8988T (cell line): ENCODE measurements around the gene WAS.

Source experiments
- DNase-seq: peaks from one replicate; pipeline ENCODE4 v3.0.0; 2011

The WAS gene

DNA sequence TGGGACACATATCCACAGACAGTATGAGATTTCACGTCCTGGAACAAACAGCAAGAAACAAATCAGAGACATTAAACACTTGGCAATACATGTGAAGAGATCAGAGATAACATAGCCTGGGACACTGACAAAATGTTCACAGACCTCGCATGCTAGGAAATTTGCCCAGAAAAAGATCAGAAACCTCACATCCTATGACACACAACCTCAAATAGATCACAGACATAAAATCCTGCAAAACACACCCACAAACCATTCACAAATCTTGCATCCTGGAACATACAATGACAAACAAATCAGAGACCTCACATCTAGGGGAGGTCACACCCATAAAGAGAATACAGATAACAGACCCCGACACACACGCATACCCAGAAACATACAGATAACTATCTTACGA, 31.0 kb downstream of the WAS start:
- no peak for DNase-seq

GRCh38 chrX:48715072-48715471, 31.5 kb downstream of the WAS start:
- DNase-seq, result no peak

GRCh38 chrX:48715876-48716502, 32.4 kb downstream of the WAS start:
- no peak for DNase-seq

DNA sequence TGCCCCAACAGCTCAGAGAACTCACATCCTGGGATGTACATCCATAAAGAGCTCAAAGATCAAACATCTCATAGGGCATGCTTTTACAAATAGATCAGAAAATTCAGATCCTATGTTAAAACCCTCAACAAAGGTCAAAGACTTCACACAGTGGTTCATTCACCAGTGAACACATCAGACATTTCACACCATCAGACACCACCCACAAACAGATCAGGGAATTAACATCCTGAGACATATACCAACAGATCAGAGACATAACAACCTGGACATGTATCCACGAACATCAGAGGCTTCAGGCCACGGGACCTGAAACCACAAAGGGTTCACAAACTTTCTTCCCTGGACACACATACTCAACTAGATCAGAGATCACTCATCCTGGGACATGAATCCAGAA, 36.4 kb downstream of the WAS start:
- DNase-seq, result no peak

DNA sequence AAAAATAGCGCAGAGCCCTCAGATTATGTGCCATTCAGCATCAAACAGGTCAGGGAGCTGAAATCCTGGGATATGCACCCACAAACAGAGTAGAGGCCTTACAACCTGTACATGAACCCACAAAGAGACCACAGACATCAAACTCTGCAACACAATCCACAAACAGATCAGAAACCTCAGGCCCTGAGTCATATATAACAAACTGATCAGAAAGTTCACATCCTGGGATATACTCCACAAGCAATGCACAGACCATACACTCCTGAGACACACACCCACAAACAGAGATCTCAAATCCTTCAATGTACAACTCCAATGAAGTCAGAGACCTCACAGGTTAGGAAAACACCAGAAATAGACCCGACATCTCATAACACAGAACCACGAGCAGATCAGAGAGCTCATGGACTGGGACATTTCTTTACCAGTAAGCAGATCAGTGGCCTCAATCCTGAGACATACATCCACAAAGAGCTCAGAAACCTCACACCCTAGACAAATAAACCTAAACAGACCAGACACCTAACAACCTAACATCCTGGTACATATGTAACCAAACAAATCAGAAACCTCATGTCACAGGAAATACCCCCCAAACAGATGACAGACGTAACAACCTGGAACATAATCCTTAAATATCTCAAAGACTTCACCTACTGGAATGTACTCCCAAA, 37.1 kb downstream of the WAS start:
- DNase-seq, result no peak

GRCh38 chrX:48721916-48722315, 38.3 kb downstream of the WAS start:
- DNase-seq, result no peak

DNA sequence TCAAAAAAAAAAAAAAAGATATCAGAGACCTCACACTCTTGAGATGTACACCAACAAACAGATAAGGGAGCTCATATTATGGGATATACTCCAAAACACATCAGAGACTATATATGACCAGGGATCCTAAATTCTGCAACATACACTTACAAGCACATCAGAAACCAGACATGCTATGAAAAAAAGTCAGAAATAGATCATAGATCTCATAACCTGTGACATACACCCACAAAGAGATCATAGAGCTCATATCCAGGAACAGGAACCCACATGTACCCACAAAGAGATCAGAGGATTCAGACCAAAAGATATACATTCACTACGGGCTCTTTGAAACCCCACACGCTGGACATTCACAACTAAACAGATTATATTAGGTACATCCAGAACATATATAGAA, 43.0 kb downstream of the WAS start:
- DNase-seq, result no peak

DNA sequence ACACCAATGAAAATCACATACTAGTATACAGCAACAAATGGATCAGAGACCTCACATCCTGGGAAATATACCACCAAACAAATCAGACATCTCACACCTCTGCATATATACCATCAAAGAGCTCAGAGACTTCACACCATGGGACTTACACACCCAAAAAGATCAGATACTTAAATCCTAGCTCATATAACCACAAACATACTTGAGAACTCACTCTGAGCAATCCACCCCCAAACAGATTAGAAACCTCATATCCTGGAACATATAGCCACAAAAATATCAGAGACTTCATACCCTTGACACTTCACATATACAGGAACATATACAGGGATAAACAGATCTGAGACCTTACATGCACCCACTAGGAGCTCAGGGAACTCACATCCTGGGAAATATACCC, 45.1 kb downstream of the WAS start:
- DNase-seq, result no peak

DNA sequence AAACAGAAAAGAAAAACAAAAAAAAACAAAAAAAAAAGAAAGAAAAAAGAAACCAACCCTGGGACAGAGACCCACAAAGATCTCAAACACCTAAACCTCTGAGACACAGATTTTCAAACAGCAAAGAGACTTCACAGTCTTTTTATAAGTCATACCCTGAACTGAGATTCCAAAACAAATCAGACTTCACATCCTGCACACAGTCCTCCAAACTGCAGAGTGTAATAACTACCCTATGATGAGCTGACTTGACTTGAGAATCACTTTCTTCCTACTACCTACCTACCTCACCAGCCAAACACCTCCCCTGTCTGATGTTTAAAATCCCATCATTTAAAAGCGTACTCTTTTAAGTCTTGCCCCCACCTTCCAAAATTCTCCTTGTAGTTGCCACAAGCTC, 52.7 kb downstream of the WAS start:
- no peak for DNase-seq

GRCh38 chrX:48736878-48737212, 53.2 kb downstream of the WAS start:
- DNase-seq, result no peak

DNA sequence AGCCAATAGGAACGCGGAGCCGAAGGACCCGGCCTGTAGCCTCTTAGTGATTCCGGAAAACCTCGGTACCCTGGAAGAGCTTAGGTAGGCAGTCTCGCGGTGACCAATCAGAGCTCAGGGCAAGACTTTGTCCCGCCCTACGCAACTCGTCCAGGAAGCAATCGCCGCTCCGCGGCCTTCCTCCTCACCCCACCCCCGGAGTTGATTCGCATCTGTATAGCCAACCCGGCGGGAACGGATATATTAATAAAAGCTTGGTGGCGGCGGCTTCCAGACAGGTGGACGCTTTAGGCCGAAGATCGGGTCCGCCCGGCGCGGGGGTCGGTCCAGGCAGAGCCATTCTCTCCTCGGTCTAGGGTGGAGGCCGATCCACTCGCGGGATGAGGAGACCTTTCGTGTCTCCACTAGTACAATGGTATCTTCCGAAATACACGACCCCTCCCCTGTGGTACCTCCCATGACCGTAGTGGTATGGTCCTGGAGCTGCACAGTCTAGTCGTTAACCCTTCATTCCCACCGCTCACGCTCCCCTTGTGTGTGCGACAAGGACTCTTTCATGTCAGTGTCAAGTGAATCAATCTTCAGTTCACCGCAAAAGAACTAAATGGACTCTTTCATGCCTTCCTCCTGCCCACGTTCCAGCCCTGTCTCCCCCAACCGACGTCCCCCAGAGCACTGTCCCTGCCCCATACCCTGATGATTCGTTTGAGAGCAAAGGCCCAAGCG, 53.8 kb downstream of the WAS start:
- peak; percentile 67 for DNase-seq

DNA sequence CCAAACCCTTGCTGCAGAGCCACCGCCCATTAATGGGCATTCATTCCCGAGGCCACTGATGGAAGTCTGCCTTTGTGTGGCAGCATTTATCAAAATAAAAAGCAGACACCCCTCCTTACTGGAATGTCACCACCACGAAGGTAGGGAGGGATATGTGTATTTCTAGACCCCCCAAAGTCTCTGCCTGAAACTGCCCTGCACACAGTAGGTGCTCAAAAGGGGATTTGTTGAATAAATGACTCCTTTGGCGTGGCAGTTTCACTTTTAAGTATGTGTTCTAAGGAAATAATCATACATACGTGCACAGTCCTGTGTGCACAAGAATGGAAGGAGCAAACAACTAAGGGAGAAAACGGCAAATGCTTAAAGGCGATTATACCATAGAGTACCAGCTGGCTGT, 54.3 kb downstream of the WAS start:
- no peak for DNase-seq
